ENCODE results near the gene NHLH1.

NHLH1 gene

GRCh38 chr1:160359559-160360226 lies 7.2 kb upstream of the NHLH1 start:
- no peak for DNase-seq

GRCh38 chr1:160360227-160360695 lies 6.6 kb upstream of the NHLH1 start:
- DNase-seq = no peak

- DNase-seq = no peak
Measured at GRCh38 chr1:160361199-160361598, 5.7 kb upstream of the NHLH1 start.

- DNase-seq = no peak
Measured at GRCh38 chr1:160361814-160362167, 5.1 kb upstream of the NHLH1 start.

GRCh38 chr1:160362168-160362957 lies 4.5 kb upstream of the NHLH1 start:
- no peak for DNase-seq

- DNase-seq = no peak
Measured at GRCh38 chr1:160363010-160363409, 3.9 kb upstream of the NHLH1 start.

- DNase-seq = no peak
Measured at GRCh38 chr1:160363951-160364735, 2.7 kb upstream of the NHLH1 start.

- no peak for DNase-seq
Measured at GRCh38 chr1:160365325-160365724, 1.5 kb upstream of the NHLH1 start.

- no peak for DNase-seq
Measured at GRCh38 chr1:160367516-160367900, 637 bp downstream of the NHLH1 start.

GRCh38 chr1:160367934-160368923 lies 1.4 kb downstream of the NHLH1 start:
- DNase-seq = no peak

- DNase-seq = no peak
Measured at GRCh38 chr1:160369087-160369486, 2.2 kb downstream of the NHLH1 start.

GRCh38 chr1:160370561-160371345 lies 3.9 kb downstream of the NHLH1 start:
- DNase-seq = no peak

GRCh38 chr1:160371346-160371631 lies 4.4 kb downstream of the NHLH1 start:
- no peak for DNase-seq

- no peak for DNase-seq
Measured at GRCh38 chr1:160371756-160372155, 4.9 kb downstream of the NHLH1 start.

- DNase-seq = no peak
Measured at GRCh38 chr1:160373696-160374095, 6.8 kb downstream of the NHLH1 start.

- no peak for DNase-seq
Measured at GRCh38 chr1:160374306-160375110, 7.6 kb downstream of the NHLH1 start.

GRCh38 chr1:160375788-160376524 lies 9.1 kb downstream of the NHLH1 start:
- no peak for DNase-seq

- peak; percentile 60 for DNase-seq
Measured at GRCh38 chr1:160376525-160377131, 9.8 kb downstream of the NHLH1 start.

- no peak for DNase-seq
Measured at GRCh38 chr1:160377585-160378206, 10.8 kb downstream of the NHLH1 start.

All from NCI-H2107 (cell line).